ENCODE results near the gene GCGR.

GCGR gene

GRCh38 chr17:81852237-81852636 is 48.3 kb downstream of the GCGR start:
- DNase-seq: no peak

- DNase-seq: no peak
These were observed 51.2 kb downstream of the GCGR start for GRCh38 chr17:81854974-81855774.

GRCh38 chr17:81858170-81858966 is 54.4 kb downstream of the GCGR start:
- DNase-seq: no peak

- peak in 1 of 2 experiments; percentile 32 for DNase-seq
These were observed 55.3 kb downstream of the GCGR start for GRCh38 chr17:81858967-81859905.

GRCh38 chr17:81859906-81860755 is 56.2 kb downstream of the GCGR start, which contains the start of gene P4HB:
P4HB (minus strand) TSS chr17:81860535; CDS start chr17:81860471, 64 bp downstream.
- no peak for DNase-seq

- DNase-seq: peak; percentile 100
These were observed 57.0 kb downstream of the GCGR start for GRCh38 chr17:81860756-81861568.

- no peak for DNase-seq
These were observed 59.2 kb downstream of the GCGR start for GRCh38 chr17:81863123-81863675.
